Kidney (tissue), 14 donors: Measurements from ENCODE around the gene EMP1. TPM values are rescaled to one million over a fixed set of nuclear protein-coding genes. Genes with fewer than 3 reads are reported as not detected.

Experiments
- DNase-seq, 5 donors: peaks; one replicate each; pipeline ENCODE4 v3.0.0-alpha.2; 2013 to 2020
- FAIRE-seq: peaks from 2 replicates; lab custom pipeline; 2012; peaks lifted over from hg19 to GRCh38; lab: Jason Lieb, UNC
- H3K27ac ChIP-seq, 2 donors: one replicate each; pipeline ENCODE4 v1.7.0; 2013; ENCODE audit warnings: low read depth in 2 of 2, low read length in 2 of 2, inconsistent platforms in 1 of 2
- H3K27me3 ChIP-seq: one replicate; pipeline ENCODE4 v1.7.1; 2013; ENCODE audit warnings: low read length, inconsistent platforms; ENCODE audit not compliant: control insufficient read depth, insufficient read depth
- H3K36me3 ChIP-seq, 3 donors: one replicate each; pipeline versions ENCODE4 v1.7.0 to v1.7.1; 2013; ENCODE audit warnings: low read length in 3 of 3, control low read depth in 1 of 3, inconsistent platforms in 1 of 3; ENCODE audit not compliant: insufficient read depth in 3 of 3, control insufficient read depth in 2 of 3
- H3K4me1 ChIP-seq, 3 donors: one replicate each; pipeline versions ENCODE4 v1.7.0 to v1.7.1; 2013; ENCODE audit warnings: low read length in 3 of 3, inconsistent platforms in 1 of 3, low read depth in 1 of 3; ENCODE audit not compliant: control insufficient read depth in 2 of 3, insufficient read depth in 2 of 3
- H3K4me3 ChIP-seq, 3 donors: one replicate each; pipeline versions ENCODE4 v1.7.0 to v1.8.1; 2013; ENCODE audit warnings: low read length in 3 of 3, control low read depth in 1 of 3, inconsistent platforms in 1 of 3
- H3K9ac ChIP-seq, 3 donors: one replicate each; pipeline versions ENCODE4 v1.7.0 to v1.7.1; 2013; ENCODE audit warnings: low read length in 3 of 3, control low read depth in 1 of 3, inconsistent platforms in 1 of 3
- H3K9me3 ChIP-seq, 3 donors: one replicate each; pipeline versions ENCODE4 v1.7.0 to v1.7.1; 2013; ENCODE audit warnings: low read length in 3 of 3, control low read depth in 1 of 3, inconsistent platforms in 1 of 3; ENCODE audit not compliant: control insufficient read depth in 2 of 3, insufficient read depth in 1 of 3
- CTCF ChIP-seq: IDR thresholded peaks from 3 replicates; pipeline ENCODE4 v1.5.1; 2012; ENCODE audit warnings: mild to moderate bottlenecking, moderate library complexity, borderline replicate concordance; ENCODE audit not compliant: insufficient read depth; ENCODE audit errors: extremely low read depth
- intact Hi-C: fragments of 100-400 bp; cut with DNase I; formaldehyde crosslinking; loops from one replicate; pipeline ENCODE4 v1.11.1; 2022
- polyA plus RNA-seq: library from polyadenylated mRNA; stranded (reverse); fragments of 350-450 nt; fragmentation: Illumina TruSeq; extraction: RNeasy Lipid Tissue Mini Kit (QIAGEN cat#74804); gene quantifications from one replicate; pipeline ENCODE4 v1.2.3, GENCODE V29; 2014; ENCODE audit warnings: low read depth, low replicate concordance; ENCODE audit not compliant: insufficient read depth
- total RNA-seq: library from RNA; stranded (reverse); fragmentation: NEBNext Ultra II Directional; extraction: Animal tissue kit (Norgen Biotek cat#: 25700); gene quantifications from one replicate; pipeline ENCODE4 v1.2.1, GENCODE V29; 2021
- donor health status: control.
- donor health status: control.
- donor health status: control.
- donor health status: control.
- donor health status: control.
- donor health status: DM: yes; HTN: yes; CAD: no.
- donor health status: Normal renal cell carcinoma (clear cell type).

EMP1 gene
- total and polyA plus RNA-seq, 2 donors from 2014 or later, result 45.1 to 431 TPM

DNA sequence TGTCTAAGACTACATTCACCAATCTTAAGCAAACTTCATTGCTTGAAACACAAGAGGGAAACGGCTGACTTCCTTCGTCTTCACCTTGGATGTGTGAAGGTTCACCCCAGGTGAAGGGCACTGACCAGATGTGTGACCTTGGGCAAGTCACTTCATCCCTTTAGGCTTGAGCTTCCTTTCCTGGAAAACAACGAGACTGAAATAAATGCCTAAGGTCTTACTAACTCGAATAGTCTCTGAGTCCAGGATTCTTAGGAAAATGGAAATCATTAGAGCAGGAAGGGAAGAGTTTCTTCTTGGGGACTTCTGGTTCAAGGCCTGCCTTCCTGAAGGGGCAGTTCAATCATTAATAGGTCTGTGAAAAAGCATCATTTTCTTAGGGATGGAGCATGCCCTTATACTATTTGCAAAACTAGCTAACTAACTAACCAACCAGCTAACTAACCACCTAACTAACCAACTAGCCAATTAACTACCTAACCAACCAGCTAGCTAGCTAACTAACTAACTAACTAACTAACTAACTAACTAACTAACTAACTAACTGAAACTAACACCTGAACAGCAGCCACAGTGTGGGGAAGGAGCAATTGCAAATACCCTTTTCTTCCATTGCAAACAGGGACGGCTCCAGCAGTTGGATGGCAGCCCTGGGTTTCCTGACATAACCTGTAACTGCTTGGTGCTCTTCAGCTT is 31.5 kb upstream of the EMP1 start:
- intact Hi-C loops, result no loop called here
- Histone ChIP-seq H3K4me3 (no peak overlapping the region), H3K4me1 (peaks cover 0 to 7% (median 0%) of the 10 kb centered on the region in 3 donors), H3K36me3 (no peaks in the 10 kb centered on the region), H3K9me3 (no peaks in the 10 kb centered on the region), H3K27ac (peak overlapping the region in 1 of 2 donors; percentile 46), H3K27me3 (no peaks in the 10 kb centered on the region), H3K9ac (no peak overlapping the region)
- DNase-seq (peak in 1 of 5 donors; percentile 9), FAIRE-seq (no peak)
- TF ChIP-seq CTCF, result no peak

DNA sequence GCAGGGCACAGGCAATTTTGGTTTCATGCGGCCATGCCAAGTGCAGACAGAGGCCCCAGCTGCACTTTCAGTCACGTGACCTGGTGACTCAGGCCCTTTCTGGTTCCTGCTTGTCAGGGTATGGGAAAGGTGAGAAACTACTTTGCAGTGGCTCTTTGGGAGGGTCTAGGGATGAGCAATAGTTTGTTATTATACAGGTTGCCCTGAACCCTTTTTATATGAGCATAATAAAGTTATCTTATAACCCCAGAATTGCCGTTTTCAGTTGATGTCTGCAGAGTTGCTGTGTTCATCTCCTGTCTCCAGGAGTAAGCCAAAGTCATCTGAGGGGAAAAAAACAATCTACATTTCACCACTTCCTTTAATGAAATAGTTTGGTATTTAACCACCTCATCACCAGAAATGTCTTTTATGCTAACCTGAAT is 30.9 kb upstream of the EMP1 start:
- H3K27ac ChIP-seq, result peak overlapping the region; percentile 46 to 60
- DNase-seq (peak in 3 of 5 donors; percentile 27 to 94 (median 40)), FAIRE-seq (no peak)
- H3K4me3 ChIP-seq, result no peak overlapping the region
- intact Hi-C loops, result no loop called here
- H3K36me3 ChIP-seq, result no peaks in the 10 kb centered on the region
- peaks cover 0 to 7% (median 0%) of the 10 kb centered on the region in 3 donors for H3K4me1 ChIP-seq
- TF ChIP-seq CTCF, result no peak
- no peak overlapping the region for H3K9ac ChIP-seq
- no peaks in the 10 kb centered on the region for H3K9me3 ChIP-seq
- H3K27me3 ChIP-seq, result no peaks in the 10 kb centered on the region

DNA sequence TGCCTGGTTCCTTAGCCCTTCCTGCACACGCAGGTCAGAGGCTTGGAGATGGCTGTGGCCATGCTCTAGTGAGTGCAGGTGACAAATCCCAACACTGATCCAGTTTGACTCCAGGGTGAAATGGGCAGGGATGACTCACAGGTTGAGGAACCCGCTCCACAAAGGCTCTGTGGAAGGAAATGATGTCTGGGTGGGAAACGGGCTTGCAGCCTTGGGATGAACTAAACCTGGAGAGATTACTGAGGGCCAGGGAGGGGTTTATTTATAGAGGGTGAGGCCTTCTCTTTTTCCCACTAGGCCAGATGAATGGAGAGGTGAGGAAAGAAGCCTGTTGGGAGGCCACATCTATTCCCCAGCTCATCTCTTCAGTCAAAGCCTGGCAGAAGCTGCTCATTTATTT is 29.3 kb upstream of the EMP1 start:
- Histone ChIP-seq H3K9ac (no peak overlapping the region), H3K36me3 (no peaks in the 10 kb centered on the region), H3K4me1 (peaks cover 0 to 9% (median 3%) of the 10 kb centered on the region in 3 donors), H3K4me3 (no peak overlapping the region), H3K9me3 (no peaks in the 10 kb centered on the region), H3K27ac (no peak overlapping the region), H3K27me3 (no peaks in the 10 kb centered on the region)
- intact Hi-C loops, result no loop called here
- FAIRE-seq, result no peak
- peak in 1 of 5 donors; percentile 71 for DNase-seq
- TF ChIP-seq CTCF, result no peak
